HCT116 (cell line): ENCODE measurements around the gene WDR89. TPM values are rescaled to one million over a fixed set of nuclear protein-coding genes. Genes with fewer than 3 reads are reported as not detected.

Experiments used
- ATAC-seq: fragments of 200-7000 bp; cut with Tn5 transposase; 2 replicates; pipeline ENCODE4 v1.9.1; 2020; ENCODE audit warnings: mild to moderate bottlenecking, moderate library complexity
- BruUV-seq: library from RNA; stranded (reverse); fragments of 400-500 nt; replicated peaks from 2 replicates; lab custom pipeline; 2021; lab: Mats Ljungman, UMichigan
- CTCF ChIA-PET: fragments of 300-600 bp; sonication (Branson Sonifier 250); formaldehyde crosslinking; loops from one replicate; lab custom pipeline; 2021; ENCODE audit warnings: antibody characterized with exemption; lab: Charles Lee
- POLR2A ChIA-PET: fragments of 300-600, 350-600 bp; sonication (Branson Sonifier 250); formaldehyde crosslinking; loops from one replicate; lab custom pipeline; 2021; ENCODE audit warnings: antibody characterized with exemption; lab: Charles Lee
- RAD21 ChIA-PET, 2 experiments: fragments of 300-600 bp; sonication (Branson Sonifier 250); formaldehyde crosslinking; loops; one replicate each; lab custom pipeline; 2023; ENCODE audit warnings: low total read pairs in 2 of 2; ENCODE audit not compliant: uncharacterized antibody in 2 of 2, unreplicated experiment in 2 of 2, low non-redundant PET in 1 of 2; lab: Charles Lee
- DNase-seq: peaks from one replicate; pipeline ENCODE4 v3.0.0-alpha.2; 2010; ENCODE audit warnings: low read depth, low spot score
- H2AFZ ChIP-seq: fragments of 200-600 bp; shearing (Covaris generic), sonication (generic); 2 replicates; pipeline ENCODE4 v1.6.1; 2017; ENCODE audit warnings: low read depth, mixed run types, mixed read lengths, antibody characterized with exemption, low read length; ENCODE audit not compliant: poor library complexity, severe bottlenecking
- H3K27ac ChIP-seq: 2 replicates; pipeline ENCODE4 v1.5.1; 2012; ENCODE audit warnings: low read depth, low read length
- H3K27me3 ChIP-seq: fragments of 200-600 bp; sonication (generic); 2 replicates; pipeline ENCODE4 v1.6.1; 2016; ENCODE audit warnings: mixed run types, low read length, mixed read lengths; ENCODE audit not compliant: insufficient read depth
- H3K36me3 ChIP-seq, 2 experiments: fragments of 200-500 bp in 1 of 2; fragments of 200-600 bp in 1 of 2; sonication (Bioruptor generic) in 1 of 2; sonication (generic) in 1 of 2; 2 replicates each; pipeline versions ENCODE4 v1.5.1 to v1.6.1; 2014 to 2016; ENCODE audit warnings: low read length in 2 of 2, inconsistent platforms in 1 of 2, mixed read lengths in 1 of 2, mixed run types in 1 of 2; ENCODE audit not compliant: insufficient read depth in 2 of 2, control insufficient read depth in 1 of 2
- H3K4me1 ChIP-seq, 2 experiments: fragments of 200-600 bp in 1 of 2; sonication (generic) in 1 of 2; 2 replicates each; pipeline versions ENCODE4 v1.5.1 to v1.6.1; 2012 to 2017; ENCODE audit warnings: low read length in 2 of 2, inconsistent platforms in 1 of 2, mild to moderate bottlenecking in 1 of 2, mixed read lengths in 1 of 2, mixed run types in 1 of 2, moderate library complexity in 1 of 2; ENCODE audit not compliant: insufficient read depth in 2 of 2, control insufficient read depth in 1 of 2
- H3K4me2 ChIP-seq: fragments of 200-600 bp; sonication (generic); 2 replicates; pipeline ENCODE4 v1.6.1; 2017; ENCODE audit warnings: mixed run types, low read length, mixed read lengths
- H3K4me3 ChIP-seq, 2 experiments: fragments of 200-600 bp in 1 of 2; sonication (generic) in 1 of 2; replicated peaks in 1 of 2; 2 replicates each; pipeline ENCODE4 v1.5.1; 2011 to 2016; ENCODE audit warnings: low read length in 2 of 2, control low read depth in 1 of 2, low read depth in 1 of 2, mild to moderate bottlenecking in 1 of 2, mixed read lengths in 1 of 2, mixed run types in 1 of 2
- H3K79me2 ChIP-seq: fragments of 200-600 bp; sonication (generic); 2 replicates; pipeline ENCODE4 v1.6.1; 2017; ENCODE audit warnings: mild to moderate bottlenecking, mixed run types, low read length, moderate library complexity, mixed read lengths; ENCODE audit not compliant: insufficient read depth
- H3K9ac ChIP-seq: fragments of 200-600 bp; sonication (generic); 2 replicates; pipeline ENCODE4 v1.6.1; 2016; ENCODE audit warnings: low read length, mixed read lengths
- H3K9me2 ChIP-seq: fragments of 200-600 bp; sonication (generic), shearing (Covaris generic); 2 replicates; pipeline ENCODE4 v1.6.1; 2017; ENCODE audit warnings: mixed run types, mild to moderate bottlenecking, moderate library complexity; ENCODE audit not compliant: insufficient read depth
- H3K9me3 ChIP-seq, 2 experiments: fragments of 200-500 bp in 1 of 2; fragments of 200-600 bp in 1 of 2; sonication (Bioruptor generic) in 1 of 2; sonication (generic) in 1 of 2; 2 replicates each; pipeline ENCODE4 v1.6.1; 2014 to 2017; ENCODE audit warnings: low read length in 2 of 2, mixed read lengths in 2 of 2, inconsistent platforms in 1 of 2, low read depth in 1 of 2, mild to moderate bottlenecking in 1 of 2, mixed run types in 1 of 2, moderate library complexity in 1 of 2; ENCODE audit not compliant: control insufficient read depth in 1 of 2, insufficient read depth in 1 of 2
- H4K20me1 ChIP-seq: fragments of 200-600 bp; sonication (generic), shearing (Covaris generic); 2 replicates; pipeline ENCODE4 v1.6.1; 2017; ENCODE audit warnings: mixed run types, mild to moderate bottlenecking, moderate library complexity; ENCODE audit not compliant: insufficient read depth
- CBX3 ChIP-seq: IDR thresholded peaks from 2 replicates; pipeline ENCODE4 v1.6.1; 2012; ENCODE audit warnings: low read depth
- EGR1 ChIP-seq: IDR thresholded peaks from 2 replicates; pipeline ENCODE4 v1.6.1; 2012; ENCODE audit warnings: low read depth
- ELF1 ChIP-seq: IDR thresholded peaks from 2 replicates; pipeline ENCODE4 v1.6.1; 2012; ENCODE audit warnings: low read depth, borderline replicate concordance
- EZH2phosphoT487 ChIP-seq: fragments of 200-600 bp; IDR thresholded peaks from 2 replicates; pipeline ENCODE4 v1.6.1; 2018; ENCODE audit warnings: antibody characterized with exemption, borderline replicate concordance
- JUND ChIP-seq: IDR thresholded peaks from 2 replicates; pipeline ENCODE4 v1.6.1; 2012
- MAX ChIP-seq: IDR thresholded peaks from 2 replicates; pipeline ENCODE4 v1.6.1; 2012
- POLR2AphosphoS5 ChIP-seq: IDR thresholded peaks from 2 replicates; pipeline ENCODE4 v1.6.1; 2011; ENCODE audit warnings: mild to moderate bottlenecking, low read depth, low read length, moderate library complexity
- REST ChIP-seq: IDR thresholded peaks from 2 replicates; pipeline ENCODE4 v1.6.1; 2012; ENCODE audit warnings: low read depth
- SIN3A ChIP-seq: IDR thresholded peaks from 2 replicates; pipeline ENCODE4 v1.6.1; 2012; ENCODE audit warnings: low read depth
- SRF ChIP-seq: IDR thresholded peaks from 2 replicates; pipeline ENCODE4 v1.6.1; 2012; ENCODE audit warnings: low read depth
- TCF7L2 ChIP-seq: IDR thresholded peaks from 2 replicates; pipeline ENCODE4 v1.7.0; 2011; ENCODE audit warnings: borderline replicate concordance, inconsistent platforms; ENCODE audit not compliant: insufficient read depth, insufficient read length; ENCODE audit errors: extremely low read depth
- ZFX ChIP-seq: fragments of 450-650 bp; IDR thresholded peaks from 2 replicates; pipeline ENCODE4 v1.6.1; 2017
- intact Hi-C: fragments of 100-400 bp; cut with micrococcal nuclease; formaldehyde crosslinking; loops from 2 replicates; pipeline ENCODE4 v1.10.0; 2022
- total RNA-seq: library from RNA; stranded (reverse); gene quantifications from one replicate; pipeline ENCODE4 v1.2.1, GENCODE V29; 2021; ENCODE audit not compliant: unreplicated experiment
- TF ChIP-seq, protein P1 (sequence below): IDR thresholded peaks from 2 replicates; pipeline ENCODE4 v1.6.1; 2012

Gene WDR89
- total RNA-seq, 1 experiment from 2014 or later = 22.8 TPM

DNA sequence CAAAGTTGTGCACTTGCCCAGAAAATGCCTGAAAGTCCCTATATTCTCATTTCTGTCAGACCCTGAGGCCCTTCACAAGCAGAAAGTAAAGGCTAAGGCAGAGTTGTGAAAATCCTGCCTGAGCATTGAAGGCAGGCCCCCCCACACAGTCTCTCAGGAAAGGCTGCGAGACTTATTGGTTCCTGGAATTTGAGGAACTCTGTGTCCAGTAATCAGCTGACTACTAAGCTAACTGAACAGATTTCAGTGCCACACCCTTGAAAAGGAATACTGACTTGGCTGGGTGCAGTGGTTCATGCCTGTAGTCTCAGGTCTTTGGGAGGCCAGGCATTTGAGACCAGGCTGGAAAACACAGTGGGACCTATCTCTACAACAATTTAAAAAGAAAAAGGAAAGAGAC lies 77.4 kb downstream of the WDR89 start:
- Histone ChIP-seq H2AFZ (no peak overlapping the region), H3K4me2 (no peak overlapping the region), H3K27ac (no peak overlapping the region), H3K9me2 (no peaks in the 10 kb centered on the region), H3K27me3 (no peaks in the 10 kb centered on the region), H3K4me1 (peaks cover 0 to 4% of the 10 kb centered on the region in 2 experiments; a peak in 1 of 4 replicates), H3K9ac (no peak overlapping the region), H4K20me1 (no peaks in the 10 kb centered on the region), H3K9me3 (no peaks in the 10 kb centered on the region), H3K36me3 (no peaks in the 10 kb centered on the region), H3K79me2 (no peaks in the 10 kb centered on the region), H3K4me3 (no peak overlapping the region)
- ChIA-PET CTCF (no interaction called here), RAD21 (no interaction called here), POLR2A (no interaction called here)
- intact Hi-C loops = no loop called here
- no TSS peak for BruUV-seq
- ATAC-seq = no peak
- no peak for DNase-seq
- no peak for TF ChIP-seq EGR1
- no peak for TF ChIP-seq JUND
- TF ChIP-seq POLR2AphosphoS5 = no peak
- no peak for TF ChIP-seq TCF7L2
- TF ChIP-seq SIN3A = no peak
- TF ChIP-seq ZFX = no peak
- TF ChIP-seq MAX = no peak
- TF ChIP-seq CBX3 = no peak
- no peak for TF ChIP-seq EZH2phosphoT487
- TF ChIP-seq ELF1 = no peak
- TF ChIP-seq, protein P1, sequence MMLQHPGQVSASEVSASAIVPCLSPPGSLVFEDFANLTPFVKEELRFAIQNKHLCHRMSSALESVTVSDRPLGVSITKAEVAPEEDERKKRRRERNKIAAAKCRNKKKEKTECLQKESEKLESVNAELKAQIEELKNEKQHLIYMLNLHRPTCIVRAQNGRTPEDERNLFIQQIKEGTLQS = no peak
- no peak for TF ChIP-seq SRF
- no peak for TF ChIP-seq REST
